ENCODE measurements around the gene TSPAN5. TPM values are rescaled to one million over a fixed set of nuclear protein-coding genes. Genes with fewer than 3 reads are reported as not detected.

Gene TSPAN5
- total RNA-seq, 1 donor, result 3.5 TPM

- no peak for DNase-seq (ENCODE audit: low read depth in 2 of 3, low spot score in 2 of 3)
These were observed 38.2 kb downstream of the TSPAN5 start for GRCh38 chr4:98620087-98620784.

DNA sequence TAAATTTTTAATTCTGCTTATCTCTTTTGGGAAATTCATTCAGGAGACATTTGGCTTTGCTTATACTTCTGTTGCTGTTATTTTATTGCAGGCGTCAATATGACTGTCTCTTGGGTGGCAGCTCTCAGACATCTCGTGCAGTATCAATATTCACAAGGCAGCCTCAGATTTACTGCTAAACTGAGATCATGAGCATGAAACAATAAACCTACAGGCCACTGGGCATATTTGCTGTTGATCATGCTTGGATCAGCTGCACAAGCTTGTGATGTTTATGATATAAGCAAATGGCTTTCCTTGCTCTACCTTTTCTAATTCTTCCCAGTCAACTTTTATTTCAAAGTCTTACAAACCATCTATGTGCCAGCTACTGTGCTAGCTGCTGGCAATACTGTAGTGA is 39.2 kb downstream of the TSPAN5 start:
- DNase-seq (ENCODE audit: low read depth in 2 of 3, low spot score in 2 of 3), result no peak

GRCh38 chr4:98618680-98619079 is 39.7 kb downstream of the TSPAN5 start:
- DNase-seq (ENCODE audit: low read depth in 2 of 3, low spot score in 2 of 3), result no peak

GRCh38 chr4:98617358-98618047 is 40.9 kb downstream of the TSPAN5 start:
- DNase-seq (ENCODE audit: low read depth in 2 of 3, low spot score in 2 of 3), result no peak

- no peak for DNase-seq (ENCODE audit: low read depth in 2 of 3, low spot score in 2 of 3)
These were observed 42.4 kb downstream of the TSPAN5 start for GRCh38 chr4:98615991-98616390.

- DNase-seq (ENCODE audit: low read depth in 2 of 3, low spot score in 2 of 3), result no peak
These were observed 43.7 kb downstream of the TSPAN5 start for GRCh38 chr4:98614662-98615061.

- no peak for DNase-seq (ENCODE audit: low read depth in 2 of 3, low spot score in 2 of 3)
These were observed 44.3 kb downstream of the TSPAN5 start for GRCh38 chr4:98614094-98614493.

GRCh38 chr4:98613453-98614075 is 44.8 kb downstream of the TSPAN5 start:
- no peak for DNase-seq (ENCODE audit: low read depth in 2 of 3, low spot score in 2 of 3)

GRCh38 chr4:98612318-98613250 is 45.8 kb downstream of the TSPAN5 start:
- peak in 2 of 3 donors; percentile 3 to 16 for DNase-seq (ENCODE audit: low read depth in 2 of 3, low spot score in 2 of 3)

DNA sequence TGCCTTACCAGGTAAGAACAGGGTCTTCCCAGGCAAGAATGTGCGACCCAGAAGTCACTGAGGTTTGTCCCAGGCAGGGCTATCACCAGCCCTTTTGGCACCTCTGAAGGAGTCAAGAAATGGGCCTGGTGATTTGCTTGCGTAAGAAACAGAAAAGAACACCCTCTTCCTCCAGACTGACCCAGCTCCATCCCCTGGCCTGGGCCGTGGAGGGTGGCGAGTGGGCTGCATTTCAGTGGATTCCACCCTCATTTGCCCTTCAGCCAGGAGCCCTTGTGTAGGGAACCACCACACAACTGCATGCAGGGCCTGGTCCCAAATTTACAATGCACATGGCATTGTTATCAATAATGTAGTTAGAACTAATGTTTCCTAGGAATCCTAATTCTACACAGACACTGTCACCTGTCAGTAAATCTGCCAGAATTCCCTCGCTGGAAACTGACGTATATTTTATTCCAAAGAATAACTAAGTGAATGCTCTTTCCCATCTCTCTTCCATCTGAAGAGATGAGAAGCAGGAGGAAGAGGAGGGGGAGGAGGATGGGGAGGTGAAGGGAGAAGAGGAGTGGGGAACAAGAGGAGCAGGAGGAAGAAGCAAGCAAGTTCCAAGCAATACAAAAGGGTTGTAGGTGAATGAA is 46.6 kb downstream of the TSPAN5 start:
- no peak for DNase-seq (ENCODE audit: low read depth in 2 of 3, low spot score in 2 of 3)

DNA sequence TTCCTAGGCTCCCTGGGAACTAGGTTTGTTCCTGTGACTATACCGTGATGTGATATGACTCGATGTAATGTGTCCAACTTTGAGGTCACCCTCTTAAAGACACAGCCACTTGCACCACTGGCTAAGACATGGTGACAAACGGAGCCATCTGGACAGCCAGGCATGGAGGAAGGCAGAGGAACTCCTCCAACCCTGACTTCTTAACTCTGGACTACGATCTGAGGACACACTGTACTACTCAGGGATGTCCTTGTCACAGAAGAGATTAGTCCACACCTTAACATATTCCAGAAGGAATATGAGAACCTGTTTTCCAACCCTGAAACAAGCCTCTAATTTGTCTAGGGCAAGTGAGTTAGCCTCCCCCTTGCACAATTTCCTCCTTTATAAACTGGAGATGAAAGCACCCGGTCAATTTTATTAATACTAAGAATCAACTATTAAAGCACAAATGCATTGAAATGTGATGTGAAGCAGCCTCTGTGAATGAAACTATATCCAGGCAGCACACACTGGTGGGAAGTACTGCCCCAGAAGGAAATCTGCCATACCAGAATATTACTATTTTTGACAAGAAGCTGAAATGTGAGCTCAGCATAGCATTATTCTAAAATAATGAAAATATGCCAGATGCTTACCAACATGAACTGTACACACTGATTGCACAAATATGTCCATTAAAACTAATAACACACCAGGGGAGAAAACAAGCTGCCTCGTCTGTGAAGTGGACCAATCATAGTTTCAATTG is 47.3 kb downstream of the TSPAN5 start:
- DNase-seq (ENCODE audit: low read depth in 2 of 3, low spot score in 2 of 3), result no peak

DNA sequence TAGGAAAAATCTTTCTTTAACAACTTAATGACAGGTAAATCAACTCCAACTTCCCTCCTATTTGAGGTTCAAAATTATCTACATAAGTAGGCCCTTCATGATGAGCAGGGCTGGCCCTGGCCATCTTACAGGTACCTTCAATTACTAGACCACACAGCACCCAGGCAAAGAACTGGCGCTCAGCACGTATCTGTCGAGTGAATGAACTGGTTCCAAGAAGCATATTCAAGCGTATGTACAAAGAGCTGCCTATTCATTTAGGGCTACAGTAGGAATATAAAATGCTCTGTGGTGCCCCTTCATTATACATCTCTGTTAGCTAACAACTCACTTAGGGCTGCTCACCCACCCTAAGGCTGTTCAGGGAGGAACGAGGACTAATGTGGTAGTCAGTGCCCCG is 48.0 kb downstream of the TSPAN5 start:
- DNase-seq (ENCODE audit: low read depth in 2 of 3, low spot score in 2 of 3), result no peak

DNA sequence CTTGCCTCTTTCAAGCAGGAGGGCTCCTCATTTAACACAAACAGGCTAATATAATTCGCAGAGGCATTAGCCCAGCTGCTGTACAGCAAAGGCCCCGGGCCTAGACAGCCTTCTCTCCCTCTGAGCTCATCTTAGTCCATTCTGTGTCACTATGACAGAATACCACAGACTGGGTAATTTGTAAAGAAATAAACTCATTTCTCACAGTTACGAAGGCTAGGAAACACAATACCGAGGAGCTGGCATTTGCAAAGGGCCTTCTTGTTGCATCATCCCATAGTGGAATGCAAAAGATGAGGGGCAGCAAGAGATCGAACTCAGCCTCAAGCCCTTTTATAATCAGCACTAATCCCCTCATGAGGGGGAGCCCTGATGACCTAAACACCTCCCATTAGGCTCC is 48.5 kb downstream of the TSPAN5 start:
- no peak for DNase-seq (ENCODE audit: low read depth in 2 of 3, low spot score in 2 of 3)

- no peak for DNase-seq (ENCODE audit: low read depth in 2 of 3, low spot score in 2 of 3)
These were observed 50.1 kb downstream of the TSPAN5 start for GRCh38 chr4:98608356-98608755.

DNA sequence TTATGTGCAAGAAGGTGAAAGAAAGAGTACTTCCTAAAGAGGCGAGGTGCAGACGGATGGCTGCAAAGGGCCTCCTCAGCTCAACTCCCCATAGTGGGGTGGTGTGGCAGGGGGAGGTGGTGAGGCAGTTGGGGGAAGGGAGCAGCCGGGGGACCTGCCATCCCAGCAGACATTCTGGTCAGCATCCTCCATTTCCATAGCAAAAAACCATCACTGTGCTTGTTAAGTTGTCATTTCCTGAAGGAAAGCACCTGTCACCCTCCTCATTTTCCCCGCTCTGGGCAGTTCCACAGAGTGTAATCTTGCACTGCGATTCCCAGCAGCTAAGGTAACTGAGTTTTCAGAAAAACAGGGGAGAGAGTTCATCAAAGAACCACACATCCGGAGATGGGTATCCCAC is 51.5 kb downstream of the TSPAN5 start:
- DNase-seq (ENCODE audit: low read depth in 2 of 3, low spot score in 2 of 3), result no peak

DNA sequence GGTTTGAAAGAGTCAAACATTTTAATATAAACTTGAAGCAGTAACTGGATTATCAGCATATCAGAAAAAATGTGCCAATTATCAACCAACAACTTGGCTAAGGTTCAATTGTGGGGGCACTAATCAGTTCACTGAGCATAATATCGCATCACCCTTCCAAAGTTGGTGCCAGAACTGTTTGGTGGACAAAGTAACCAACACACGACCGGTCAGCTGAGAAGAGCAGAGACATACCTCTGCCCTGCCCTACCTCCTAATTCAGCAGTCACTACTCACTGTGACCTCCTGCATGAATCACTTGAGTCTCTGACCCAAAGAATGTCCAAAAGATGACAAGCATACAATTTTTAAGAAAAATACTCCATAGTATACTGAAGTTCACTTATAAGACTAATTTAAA is 53.2 kb downstream of the TSPAN5 start:
- DNase-seq (ENCODE audit: low read depth in 2 of 3, low spot score in 2 of 3), result no peak

DNA sequence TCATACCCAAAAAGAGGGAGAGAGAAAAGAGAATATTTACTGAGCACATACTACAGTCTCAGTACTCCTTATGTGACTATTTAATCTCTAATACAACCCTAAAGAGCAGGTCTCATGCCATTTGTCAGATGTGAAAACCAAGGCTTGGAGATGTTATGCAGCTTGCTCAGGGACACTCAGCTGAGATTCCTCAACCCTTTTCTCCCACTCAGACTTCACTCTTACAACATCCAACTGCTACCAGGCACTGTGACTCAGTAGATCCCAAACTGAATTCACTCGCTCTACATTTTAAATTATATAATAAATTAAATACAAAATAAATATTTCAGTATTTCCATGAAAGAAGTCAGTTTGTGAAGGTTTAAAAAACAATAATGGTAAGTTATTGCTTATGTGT is 53.7 kb downstream of the TSPAN5 start:
- no peak for DNase-seq (ENCODE audit: low read depth in 2 of 3, low spot score in 2 of 3)

GRCh38 chr4:98603683-98604521 is 54.5 kb downstream of the TSPAN5 start:
- DNase-seq (ENCODE audit: low read depth in 2 of 3, low spot score in 2 of 3), result no peak

DNA sequence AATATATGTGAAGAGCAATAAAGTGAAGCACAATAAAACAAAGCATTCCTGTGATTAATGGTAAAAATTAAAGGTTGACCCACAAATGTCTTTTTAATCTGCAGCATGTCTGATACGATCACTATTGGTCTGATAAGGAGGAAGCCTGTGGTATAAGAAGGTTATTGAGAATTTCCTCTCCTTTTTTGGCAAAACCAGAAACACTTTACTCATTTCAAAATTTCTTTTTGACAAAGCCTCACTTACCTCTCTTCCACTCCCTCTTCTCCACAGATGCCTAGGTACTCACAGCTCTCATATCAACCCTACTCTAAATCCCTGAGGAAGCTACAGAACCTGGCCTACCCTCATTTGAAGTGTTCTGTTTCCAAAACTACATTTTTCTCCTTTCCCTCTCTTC is 56.1 kb downstream of the TSPAN5 start:
- no peak for DNase-seq (ENCODE audit: low read depth in 2 of 3, low spot score in 2 of 3)
